DND-41 (cell line): ENCODE results near the gene SOX21.
"Not testable (repeated sequence)": the region's sequence is repeated elsewhere in the genome, so short reads cannot be mapped to it uniquely, and the experiment has no call there.

Experiments used
- CTCF ChIP-seq: IDR thresholded peaks from 2 replicates; pipeline ENCODE4 v1.5.1; 2012; ENCODE audit warnings: borderline replicate concordance, low read length, moderate library complexity, mild to moderate bottlenecking; ENCODE audit not compliant: poor library complexity, severe bottlenecking; ENCODE audit errors: extremely low read depth
- EZH2 ChIP-seq: IDR thresholded peaks from 3 replicates; pipeline ENCODE4 v1.6.1; 2012; ENCODE audit warnings: borderline replicate concordance, low read depth, mild to moderate bottlenecking, moderate library complexity, low read length, inconsistent platforms; ENCODE audit not compliant: severe bottlenecking

- TF ChIP-seq CTCF, EZH2: not testable (repeated sequence)
These were observed 6.4 kb upstream of the SOX21 start for GRCh38 chr13:94718697-94719096.
